ENCODE results near the gene AKR1C8.

DNA sequence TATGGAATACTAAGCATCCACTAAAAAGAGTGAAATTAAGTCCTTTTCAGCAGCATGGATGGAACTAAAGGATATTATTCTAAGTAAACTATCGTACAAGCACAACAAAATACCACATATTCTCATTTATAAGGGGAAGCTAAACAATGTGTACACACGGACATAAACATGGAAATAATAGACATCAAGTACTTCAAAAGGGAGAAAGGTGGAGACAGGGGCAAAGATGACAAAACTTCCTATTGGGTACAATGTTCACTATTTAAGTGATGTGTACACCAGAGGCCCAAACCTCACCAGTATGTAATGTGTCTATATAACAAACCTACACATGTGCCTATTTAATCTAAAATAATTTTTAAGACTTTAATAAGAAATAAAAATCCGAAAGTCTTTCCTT is 9.5 kb upstream of the AKR1C8 start:
- TF ChIP-seq, protein P1, sequence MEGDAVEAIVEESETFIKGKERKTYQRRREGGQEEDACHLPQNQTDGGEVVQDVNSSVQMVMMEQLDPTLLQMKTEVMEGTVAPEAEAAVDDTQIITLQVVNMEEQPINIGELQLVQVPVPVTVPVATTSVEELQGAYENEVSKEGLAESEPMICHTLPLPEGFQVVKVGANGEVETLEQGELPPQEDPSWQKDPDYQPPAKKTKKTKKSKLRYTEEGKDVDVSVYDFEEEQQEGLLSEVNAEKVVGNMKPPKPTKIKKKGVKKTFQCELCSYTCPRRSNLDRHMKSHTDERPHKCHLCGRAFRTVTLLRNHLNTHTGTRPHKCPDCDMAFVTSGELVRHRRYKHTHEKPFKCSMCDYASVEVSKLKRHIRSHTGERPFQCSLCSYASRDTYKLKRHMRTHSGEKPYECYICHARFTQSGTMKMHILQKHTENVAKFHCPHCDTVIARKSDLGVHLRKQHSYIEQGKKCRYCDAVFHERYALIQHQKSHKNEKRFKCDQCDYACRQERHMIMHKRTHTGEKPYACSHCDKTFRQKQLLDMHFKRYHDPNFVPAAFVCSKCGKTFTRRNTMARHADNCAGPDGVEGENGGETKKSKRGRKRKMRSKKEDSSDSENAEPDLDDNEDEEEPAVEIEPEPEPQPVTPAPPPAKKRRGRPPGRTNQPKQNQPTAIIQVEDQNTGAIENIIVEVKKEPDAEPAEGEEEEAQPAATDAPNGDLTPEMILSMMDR (IDR thresholded peaks at IDR 0.05; ENCODE audit: insufficient read depth, low read length), result no peak
- TF ChIP-seq REST (IDR thresholded peaks at IDR 0.05; ENCODE audit: insufficient replicate concordance, low read depth) (no peak), GABPA (IDR thresholded peaks at IDR 0.05; ENCODE audit: low read depth) (no peak), POLR2AphosphoS5 (IDR thresholded peaks at IDR 0.05; ENCODE audit: low read depth) (no peak), SPI1 (IDR thresholded peaks at IDR 0.05; ENCODE audit: borderline replicate concordance, low read depth) (no peak)

Data from HL-60 (cell line).